SK-N-SH (cell line): ENCODE results near the gene RETSAT. TPM values are rescaled to one million over a fixed set of nuclear protein-coding genes. Genes with fewer than 3 reads are reported as not detected.

Experiments
- CTCF ChIA-PET: fragments of 300-600, 350-600 bp; formaldehyde crosslinking; extraction: SDS; loops from one replicate; lab custom pipeline; 2021; lab: Yijun Ruan, JAX
- POLR2A ChIA-PET: fragments of 350-600 bp; sonication (Branson Sonifier 250); formaldehyde crosslinking; extraction: SDS; loops from one replicate; lab custom pipeline; 2020; ENCODE audit warnings: antibody characterized with exemption, inconsistent platforms; lab: Yijun Ruan, JAX
- DNase-seq: peaks from one replicate; pipeline ENCODE4 v3.0.0; 2012
- H2AFZ ChIP-seq: fragments of 200-600 bp; sonication (generic); 2 replicates; pipeline ENCODE4 v1.8.1; 2016; ENCODE audit warnings: antibody characterized with exemption, mild to moderate bottlenecking, low read depth
- H3F3A ChIP-seq: fragments of 200-600 bp; sonication (generic); replicated peaks from 2 replicates; pipeline ENCODE3; 2016; ENCODE audit warnings: antibody characterized with exemption, mild to moderate bottlenecking; ENCODE audit not compliant: insufficient read depth
- H3K27ac ChIP-seq, 2 experiments: fragments of 200-500 bp in 1 of 2; fragments of 200-600 bp in 1 of 2; sonication (Bioruptor generic) in 1 of 2; sonication (generic), shearing (Covaris generic) in 1 of 2; 2 replicates each; pipeline versions ENCODE4 v1.5.1 to v1.6.1; 2014 to 2016; ENCODE audit warnings: low read depth in 2 of 2, inconsistent platforms in 1 of 2, low read length in 1 of 2, mild to moderate bottlenecking in 1 of 2, mixed read lengths in 1 of 2
- H3K27me3 ChIP-seq: fragments of 200-600 bp; sonication (generic), shearing (Covaris generic); 2 replicates; pipeline ENCODE4 v1.6.1; 2016; ENCODE audit warnings: mixed run types; ENCODE audit not compliant: insufficient read depth
- H3K36me3 ChIP-seq, 2 experiments: fragments of 200-500 bp in 1 of 2; fragments of 200-600 bp in 1 of 2; sonication (Bioruptor generic) in 1 of 2; sonication (generic) in 1 of 2; replicated peaks in 1 of 2; 2 replicates each; pipeline versions ENCODE3 to v1.5.1; 2014 to 2016; ENCODE audit warnings: low read length in 1 of 2, mild to moderate bottlenecking in 1 of 2; ENCODE audit not compliant: insufficient read depth in 2 of 2, control insufficient read depth in 1 of 2
- H3K4me1 ChIP-seq, 2 experiments: fragments of 200-500 bp in 1 of 2; fragments of 200-600 bp in 1 of 2; sonication (Bioruptor generic) in 1 of 2; sonication (generic), shearing (Covaris generic) in 1 of 2; 2 replicates each; pipeline versions ENCODE4 v1.5.1 to v1.6.1; 2014 to 2016; ENCODE audit warnings: low read depth in 1 of 2, low read length in 1 of 2, mixed run types in 1 of 2; ENCODE audit not compliant: insufficient read depth in 2 of 2, control insufficient read depth in 1 of 2
- H3K4me2 ChIP-seq: fragments of 200-600 bp; sonication (generic), shearing (Covaris generic); 2 replicates; pipeline ENCODE4 v1.6.1; 2017; ENCODE audit warnings: mixed run types
- H3K4me3 ChIP-seq, 2 experiments: fragments of 200-500 bp in 1 of 2; fragments of 200-600 bp in 1 of 2; sonication (Bioruptor generic) in 1 of 2; sonication (generic), shearing (Covaris generic) in 1 of 2; 2 replicates each; pipeline versions ENCODE4 v1.5.1 to v1.8.1; 2014 to 2016; ENCODE audit warnings: low read depth in 2 of 2, inconsistent platforms in 1 of 2, low read length in 1 of 2, mild to moderate bottlenecking in 1 of 2, mixed read lengths in 1 of 2, moderate library complexity in 1 of 2
- H3K79me2 ChIP-seq: fragments of 200-600 bp; sonication (generic); 2 replicates; pipeline ENCODE4 v1.8.1; 2017; ENCODE audit warnings: mild to moderate bottlenecking; ENCODE audit not compliant: insufficient read depth
- H3K9ac ChIP-seq: fragments of 200-600 bp; sonication (generic); 2 replicates; pipeline ENCODE4 v1.6.1; 2017; ENCODE audit warnings: mixed run types
- H3K9me2 ChIP-seq: fragments of 200-600 bp; sonication (generic); 2 replicates; pipeline ENCODE4 v1.6.1; 2017; ENCODE audit warnings: mixed run types
- H3K9me3 ChIP-seq: fragments of 200-600 bp; sonication (generic); 2 replicates; pipeline ENCODE4 v1.6.1; 2017; ENCODE audit warnings: mixed run types, mild to moderate bottlenecking, moderate library complexity
- H4K20me1 ChIP-seq: fragments of 200-600 bp; sonication (generic); 2 replicates; pipeline ENCODE4 v1.6.1; 2017; ENCODE audit warnings: mild to moderate bottlenecking, mixed run types; ENCODE audit not compliant: insufficient read depth
- CHD2 ChIP-seq: fragments of 150-350 bp; IDR thresholded peaks from 2 replicates; pipeline ENCODE4 v1.6.1; 2018; ENCODE audit warnings: low read length; ENCODE audit not compliant: partially characterized antibody
- CTCF ChIP-seq: fragments of 200-600 bp; sonication (generic); IDR thresholded peaks from 2 replicates; pipeline ENCODE4 v1.6.1; 2017; ENCODE audit warnings: antibody characterized with exemption, mild to moderate bottlenecking, moderate library complexity
- ELF1 ChIP-seq: IDR thresholded peaks from 2 replicates; pipeline ENCODE4 v1.4.0; 2012
- EZH2phosphoT487 ChIP-seq: fragments of 200-600 bp; sonication (generic); IDR thresholded peaks from 2 replicates; pipeline ENCODE4 v1.6.1; 2017; ENCODE audit warnings: low read depth, mixed run types, mild to moderate bottlenecking, antibody characterized with exemption, moderate library complexity, borderline replicate concordance
- FOSL2 ChIP-seq: IDR thresholded peaks from 2 replicates; pipeline ENCODE4 v1.4.0; 2012; ENCODE audit warnings: low read depth, mild to moderate bottlenecking, moderate library complexity, borderline replicate concordance
- FOXJ3 ChIP-seq: sonication (generic); formaldehyde crosslinking; IDR thresholded peaks from 2 replicates; pipeline ENCODE4 v1.5.1; 2020; ENCODE audit warnings: mild to moderate bottlenecking, missing genetic modification reagents
- GABPA ChIP-seq: IDR thresholded peaks from 2 replicates; pipeline ENCODE4 v1.4.0; 2012; ENCODE audit warnings: low read depth, mild to moderate bottlenecking
- IRF3 ChIP-seq: fragments of 150-350 bp; IDR thresholded peaks from 2 replicates; pipeline ENCODE4 v1.6.1; 2016; ENCODE audit warnings: mild to moderate bottlenecking, low read depth, low read length
- MAX ChIP-seq: IDR thresholded peaks from 2 replicates; pipeline ENCODE4 v1.4.0; 2012; ENCODE audit warnings: low read depth
- MXI1 ChIP-seq: IDR thresholded peaks from 2 replicates; pipeline ENCODE4 v1.6.1; 2012; ENCODE audit warnings: mild to moderate bottlenecking, low read depth, low read length, improper control_type of control experiment
- NFIC ChIP-seq: IDR thresholded peaks from 2 replicates; pipeline ENCODE4 v1.4.0; 2012; ENCODE audit warnings: borderline replicate concordance
- PBX3 ChIP-seq: IDR thresholded peaks from 2 replicates; pipeline ENCODE4; 2012
- RCOR1 ChIP-seq: fragments of 150-350 bp; IDR thresholded peaks from 2 replicates; pipeline ENCODE4 v1.6.1; 2017; ENCODE audit warnings: antibody characterized with exemption, low read length
- REST ChIP-seq: IDR thresholded peaks from 2 replicates; pipeline ENCODE4 v1.6.1; 2012; ENCODE audit warnings: mild to moderate bottlenecking, low read depth, low read length, moderate library complexity
- SIN3A ChIP-seq: IDR thresholded peaks from 2 replicates; pipeline ENCODE4 v1.6.1; 2012; ENCODE audit warnings: low read depth, mild to moderate bottlenecking, low read length, moderate library complexity, borderline replicate concordance
- SMC3 ChIP-seq: IDR thresholded peaks from 2 replicates; pipeline ENCODE4 v1.6.1; 2012; ENCODE audit warnings: low read depth, low read length, improper control_type of control experiment
- TAF1 ChIP-seq: IDR thresholded peaks from 2 replicates; pipeline ENCODE4 v1.6.1; 2012; ENCODE audit warnings: low read depth, mild to moderate bottlenecking, low read length, moderate library complexity, borderline replicate concordance
- TEAD4 ChIP-seq: IDR thresholded peaks from 2 replicates; pipeline ENCODE4 v1.4.0; 2012; ENCODE audit warnings: mild to moderate bottlenecking, borderline replicate concordance; ENCODE audit not compliant: insufficient read depth
- USF1 ChIP-seq: IDR thresholded peaks from 2 replicates; pipeline ENCODE4 v1.4.0; 2012; ENCODE audit warnings: low read depth, borderline replicate concordance
- USF2 ChIP-seq: fragments of 150-350 bp; IDR thresholded peaks from 2 replicates; pipeline ENCODE4 v1.6.1; 2017; ENCODE audit warnings: antibody characterized with exemption, low read length, low read depth, borderline replicate concordance
- WGBS: methylation state at CpG from one replicate; pipeline ENCODE4 v1.1.6; 2017; ENCODE audit warnings: low lambda C conversion rate; 5-methylcytosine and 5-hydroxymethylcytosine counted together
- polyA plus RNA-seq, 3 experiments: library from polyadenylated mRNA; depleted of rRNA; stranded (reverse); fragments of >200 nt; gene quantifications; 2 replicates each; pipeline ENCODE4 v1.2.3, GENCODE V29; 2012

Gene RETSAT
- polyA plus RNA-seq, 1 of the 3 experiments (the other 2 are of a cell fraction): 28.0 TPM

GRCh38 chr2:85353876-85354285 lies 447 bp downstream of the RETSAT start:
- Histone ChIP-seq H3K79me2 (peaks cover 59% of the 10 kb centered on the region), H3K4me1 (peaks cover 5 to 10% of the 10 kb centered on the region in 2 experiments; a peak in 2 of 4 replicates), H2AFZ (peak overlapping the region; percentile 73; the same call in 1 of the 2 replicates), H3K9ac (peak overlapping the region; percentile 65), H3K27me3 (no peaks in the 10 kb centered on the region), H3F3A (no peaks in the 10 kb centered on the region), H3K4me3 (peak overlapping the region; percentile 75 to 89), H3K9me2 (no peaks in the 10 kb centered on the region), H3K9me3 (no peaks in the 10 kb centered on the region), H4K20me1 (no peaks in the 10 kb centered on the region), H3K36me3 (peaks cover 14 to 29% of the 10 kb centered on the region in 2 experiments), H3K4me2 (peak overlapping the region; percentile 91), H3K27ac (peak overlapping the region; percentile 24 to 77; a peak in 3 of 4 replicates)
- peak; percentile 38 for DNase-seq
- POLR2A ChIA-PET: interaction anchor here (0.8 to 2.5 kb wide), 9 partner anchors 12 to 258 kb away, joined by 3 to 14 read pairs (median 3); partner anchors contain the start of genes C2orf68, MAT2A, SH2D6 and TGOLN2
- CTCF ChIA-PET: interaction anchor here (0.6 to 1.8 kb wide), 5 partner anchors 14 to 65 kb away, joined by 3 to 5 read pairs (median 3); partner anchors contain the start of genes SH2D6 and TGOLN2
- 17% methylated on average over 12 of the region's 16 CpGs for WGBS
- TF ChIP-seq SMC3 (no peak), RCOR1 (no peak), EZH2phosphoT487 (no peak), SIN3A (no peak), FOXJ3 (no peak), FOSL2 (no peak), USF1 (no peak), NFIC (no peak), REST (no peak), MXI1 (no peak; the same call in 1 of the 2 replicates), CHD2 (no peak), TEAD4 (no peak), ELF1 (no peak), IRF3 (no peak), MAX (no peak), GABPA (no peak), PBX3 (no peak), TAF1 (no peak), CTCF (no peak), USF2 (no peak)
